Measurements from ENCODE around the gene MRPL12. TPM values are rescaled to one million over a fixed set of nuclear protein-coding genes. Genes with fewer than 3 reads are reported as not detected.

Gene MRPL12
- total and polyA plus RNA-seq, 2 donors (not counting 1 experiment from before 2014, with no cell fraction given): 23.8 to 25.6 TPM

DNA sequence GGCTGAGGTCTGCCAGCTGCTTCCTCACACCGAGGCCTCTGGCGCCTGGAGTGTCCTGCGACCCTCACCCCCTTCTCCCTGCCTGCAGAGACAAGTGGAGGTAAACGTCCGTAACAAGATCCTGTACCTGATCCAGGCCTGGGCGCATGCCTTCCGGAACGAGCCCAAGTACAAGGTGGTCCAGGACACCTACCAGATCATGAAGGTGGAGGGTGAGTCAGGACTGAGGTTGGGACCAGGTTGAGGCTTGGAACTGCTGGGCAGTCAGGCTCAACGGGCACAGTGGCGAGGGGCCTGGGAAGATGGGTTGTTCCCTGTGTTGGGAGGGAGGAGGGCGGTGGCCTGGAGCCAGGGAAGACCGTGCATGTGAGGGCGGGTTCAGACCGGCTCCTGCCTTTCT is 14.6 kb upstream of the MRPL12 start:
- H3K36me3 ChIP-seq (replicated peaks in 1 of 2; ENCODE audit: control extremely low read depth in 1 of 2, control insufficient read depth in 1 of 2, extremely low read depth in 1 of 2, insufficient read depth in 2 of 2, low read length in 1 of 2): peaks cover 0 to 61% of the 10 kb centered on the region in 2 experiments

DNA sequence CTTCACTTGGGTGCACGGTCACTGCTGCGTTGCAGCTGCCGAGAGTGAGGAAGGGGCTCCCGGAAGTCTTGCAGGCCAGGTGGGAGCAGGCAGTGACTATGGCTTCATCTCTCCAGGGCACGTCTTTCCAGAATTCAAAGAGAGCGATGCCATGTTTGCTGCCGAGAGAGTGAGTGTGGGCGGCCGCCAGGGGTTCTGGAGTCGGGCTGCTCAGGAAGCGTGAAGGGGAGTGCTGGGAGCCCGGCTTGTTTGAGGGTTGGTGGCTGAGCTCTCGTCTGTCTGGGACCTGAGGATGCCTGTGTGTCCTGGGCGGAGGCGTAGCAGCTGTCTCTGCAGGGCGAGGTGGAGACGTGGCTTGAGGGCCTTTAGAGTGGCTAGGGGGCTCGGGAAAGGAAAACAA is 13.1 kb upstream of the MRPL12 start:
- Histone ChIP-seq H2AFZ (ENCODE audit: insufficient read depth, low read depth, low read length, poor library complexity, severe bottlenecking) (no peak overlapping the region), H3K4me2 (replicated peaks; ENCODE audit: low read depth, low read length, poor library complexity, severe bottlenecking) (no peak overlapping the region), H3K27me3 (replicated peaks in 1 of 4; ENCODE audit: control extremely low read depth in 1 of 4, control insufficient read depth in 3 of 4, insufficient read depth in 4 of 4, low read length in 3 of 4) (no peaks in the 10 kb centered on the region), H3K4me1 (ENCODE audit: control insufficient read depth in 2 of 2, insufficient read depth in 2 of 2, low read length in 2 of 2) (peaks cover 7% of the 10 kb centered on the region in 2 donors), H3K9ac (ENCODE audit: low read length) (no peak overlapping the region), H3K79me2 (ENCODE audit: control insufficient read depth, insufficient read depth, low read length) (peaks cover 67% of the 10 kb centered on the region), H3K4me3 (ENCODE audit: control extremely low read depth in 1 of 5, extremely low read depth in 1 of 5, insufficient read depth in 1 of 5, low read depth in 2 of 5, low read length in 4 of 5) (no peak overlapping the region), H3K36me3 (replicated peaks in 1 of 2; ENCODE audit: control extremely low read depth in 1 of 2, control insufficient read depth in 1 of 2, extremely low read depth in 1 of 2, insufficient read depth in 2 of 2, low read length in 1 of 2) (peaks cover 0 to 66% of the 10 kb centered on the region in 2 experiments), H4K20me1 (ENCODE audit: control insufficient read depth, insufficient read depth, low read length, poor library complexity, severe bottlenecking) (peaks cover 82% of the 10 kb centered on the region), H3K27ac (ENCODE audit: low read length in 2 of 2) (no peak overlapping the region), H3K9me3 (ENCODE audit: control extremely low read depth in 1 of 3, control insufficient read depth in 2 of 3, insufficient read depth in 1 of 3, low read length in 2 of 3) (no peaks in the 10 kb centered on the region)
- 94% methylated on average over 17 of the region's 18 CpGs for WGBS (ENCODE audit: insufficient coverage)
- POLR2A ChIA-PET: no interaction called here
- DNase-seq: no peak
- CTCF ChIA-PET: no interaction called here
- ATAC-seq (ENCODE audit: low read depth): no peak
- peaks cover 14% of the 10 kb centered on the region for H3K4me1 Mint-ChIP-seq
- H3K27ac Mint-ChIP-seq: no peak overlapping the region
- no peak overlapping the region for H3K4me3 Mint-ChIP-seq
- no peaks in the 10 kb centered on the region for H3K27me3 Mint-ChIP-seq
- TF ChIP-seq EZH2 (IDR thresholded peaks at IDR 0.05; ENCODE audit: borderline replicate concordance, insufficient read depth, low read depth, low read length, poor library complexity, severe bottlenecking): no peak
- TF ChIP-seq, protein P1, sequence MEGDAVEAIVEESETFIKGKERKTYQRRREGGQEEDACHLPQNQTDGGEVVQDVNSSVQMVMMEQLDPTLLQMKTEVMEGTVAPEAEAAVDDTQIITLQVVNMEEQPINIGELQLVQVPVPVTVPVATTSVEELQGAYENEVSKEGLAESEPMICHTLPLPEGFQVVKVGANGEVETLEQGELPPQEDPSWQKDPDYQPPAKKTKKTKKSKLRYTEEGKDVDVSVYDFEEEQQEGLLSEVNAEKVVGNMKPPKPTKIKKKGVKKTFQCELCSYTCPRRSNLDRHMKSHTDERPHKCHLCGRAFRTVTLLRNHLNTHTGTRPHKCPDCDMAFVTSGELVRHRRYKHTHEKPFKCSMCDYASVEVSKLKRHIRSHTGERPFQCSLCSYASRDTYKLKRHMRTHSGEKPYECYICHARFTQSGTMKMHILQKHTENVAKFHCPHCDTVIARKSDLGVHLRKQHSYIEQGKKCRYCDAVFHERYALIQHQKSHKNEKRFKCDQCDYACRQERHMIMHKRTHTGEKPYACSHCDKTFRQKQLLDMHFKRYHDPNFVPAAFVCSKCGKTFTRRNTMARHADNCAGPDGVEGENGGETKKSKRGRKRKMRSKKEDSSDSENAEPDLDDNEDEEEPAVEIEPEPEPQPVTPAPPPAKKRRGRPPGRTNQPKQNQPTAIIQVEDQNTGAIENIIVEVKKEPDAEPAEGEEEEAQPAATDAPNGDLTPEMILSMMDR (IDR thresholded peaks at IDR 0.05): no peak
- intact Hi-C loops (cut with micrococcal nuclease): no loop called here
- H3K9me3 Mint-ChIP-seq (ENCODE audit: insufficient read depth): no peaks in the 10 kb centered on the region

More for the DNA sequence above, 14.6 kb upstream of the MRPL12 start:
- TF ChIP-seq, protein P1 (IDR thresholded peaks at IDR 0.05): no peak
- TF ChIP-seq EZH2 (IDR thresholded peaks at IDR 0.05; ENCODE audit: borderline replicate concordance, insufficient read depth, low read depth, low read length, poor library complexity, severe bottlenecking): no peak
- Histone ChIP-seq H3K79me2 (ENCODE audit: control insufficient read depth, insufficient read depth, low read length) (peaks cover 74% of the 10 kb centered on the region), H3K4me2 (replicated peaks; ENCODE audit: low read depth, low read length, poor library complexity, severe bottlenecking) (no peak overlapping the region), H4K20me1 (ENCODE audit: control insufficient read depth, insufficient read depth, low read length, poor library complexity, severe bottlenecking) (peaks cover 88% of the 10 kb centered on the region), H3K4me1 (ENCODE audit: control insufficient read depth in 2 of 2, insufficient read depth in 2 of 2, low read length in 2 of 2) (peaks cover 15 to 16% of the 10 kb centered on the region in 2 donors), H3K27ac (ENCODE audit: low read length in 2 of 2) (no peak overlapping the region), H3K9me3 (ENCODE audit: control extremely low read depth in 1 of 3, control insufficient read depth in 2 of 3, insufficient read depth in 1 of 3, low read length in 2 of 3) (no peaks in the 10 kb centered on the region), H3K4me3 (ENCODE audit: control extremely low read depth in 1 of 5, extremely low read depth in 1 of 5, insufficient read depth in 1 of 5, low read depth in 2 of 5, low read length in 4 of 5) (no peak overlapping the region), H3K27me3 (replicated peaks in 1 of 4; ENCODE audit: control extremely low read depth in 1 of 4, control insufficient read depth in 3 of 4, insufficient read depth in 4 of 4, low read length in 3 of 4) (no peaks in the 10 kb centered on the region), H3K9ac (ENCODE audit: low read length) (no peak overlapping the region), H2AFZ (ENCODE audit: insufficient read depth, low read depth, low read length, poor library complexity, severe bottlenecking) (no peak overlapping the region)
- WGBS (ENCODE audit: insufficient coverage): 89% methylated on average over 9 of the region's 14 CpGs
- no peaks in the 10 kb centered on the region for H3K27me3 Mint-ChIP-seq
- peaks cover 24% of the 10 kb centered on the region for H3K4me1 Mint-ChIP-seq
- no peaks in the 10 kb centered on the region for H3K9me3 Mint-ChIP-seq (ENCODE audit: insufficient read depth)
- no peak for DNase-seq
- ChIA-PET POLR2A (no interaction called here), CTCF (no interaction called here)
- intact Hi-C loops (cut with micrococcal nuclease): no loop called here
- no peak overlapping the region for H3K4me3 Mint-ChIP-seq
- H3K27ac Mint-ChIP-seq: no peak overlapping the region
- no peak for ATAC-seq (ENCODE audit: low read depth)

Measured in B cell (primary cell).